RWPE2 (cell line): ENCODE data around the gene SMAD3.
"Not testable (repeated sequence)": the region's sequence is repeated elsewhere in the genome, so short reads cannot be mapped to it uniquely, and the experiment has no call there.

ENCODE experiments used
- ATAC-seq: fragments of 200-7000 bp; cut with Tn5 transposase; 3 replicates; pipeline ENCODE4 v1.9.1; 2021; ENCODE audit warnings: low read depth
- DNase-seq: peaks from one replicate; pipeline ENCODE4 v3.0.0-alpha.2; 2020; ENCODE audit warnings: low spot score
- H3K27ac ChIP-seq: fragments of 450-650 bp; 2 replicates; pipeline ENCODE4 v1.5.1; 2017; ENCODE audit warnings: mild to moderate bottlenecking; ENCODE audit not compliant: poor library complexity, severe bottlenecking
- H3K27me3 ChIP-seq: fragments of 250-450 bp; sonication (Bioruptor Pico); 2 replicates; pipeline ENCODE4 v1.5.1; 2021; ENCODE audit warnings: mild to moderate bottlenecking, moderate library complexity; ENCODE audit not compliant: insufficient read depth, poor library complexity, severe bottlenecking
- H3K36me3 ChIP-seq: fragments of 250-450 bp; sonication (Bioruptor Pico); 2 replicates; pipeline ENCODE4 v1.5.1; 2020; ENCODE audit warnings: low read depth, mild to moderate bottlenecking, moderate library complexity
- H3K4me1 ChIP-seq: fragments of 250-450 bp; sonication (Bioruptor Pico); 2 replicates; pipeline ENCODE4 v1.5.1; 2021; ENCODE audit warnings: mild to moderate bottlenecking, moderate library complexity; ENCODE audit not compliant: insufficient read depth, poor library complexity, severe bottlenecking
- H3K4me3 ChIP-seq: fragments of 250-450 bp; sonication (Bioruptor Pico); 2 replicates; pipeline ENCODE4 v1.5.1; 2021; ENCODE audit warnings: mild to moderate bottlenecking, moderate library complexity; ENCODE audit not compliant: severe bottlenecking
- H3K9me3 ChIP-seq: fragments of 250-450 bp; sonication (Bioruptor Pico); 2 replicates; pipeline ENCODE4 v1.5.1; 2021; ENCODE audit warnings: mild to moderate bottlenecking, moderate library complexity; ENCODE audit not compliant: severe bottlenecking
- CTCF ChIP-seq: fragments of 450-650 bp; IDR thresholded peaks from one replicate; pipeline ENCODE4 v1.5.1; 2017; ENCODE audit warnings: mild to moderate bottlenecking, moderate library complexity; ENCODE audit not compliant: poor library complexity, severe bottlenecking

SMAD3 gene

DNA sequence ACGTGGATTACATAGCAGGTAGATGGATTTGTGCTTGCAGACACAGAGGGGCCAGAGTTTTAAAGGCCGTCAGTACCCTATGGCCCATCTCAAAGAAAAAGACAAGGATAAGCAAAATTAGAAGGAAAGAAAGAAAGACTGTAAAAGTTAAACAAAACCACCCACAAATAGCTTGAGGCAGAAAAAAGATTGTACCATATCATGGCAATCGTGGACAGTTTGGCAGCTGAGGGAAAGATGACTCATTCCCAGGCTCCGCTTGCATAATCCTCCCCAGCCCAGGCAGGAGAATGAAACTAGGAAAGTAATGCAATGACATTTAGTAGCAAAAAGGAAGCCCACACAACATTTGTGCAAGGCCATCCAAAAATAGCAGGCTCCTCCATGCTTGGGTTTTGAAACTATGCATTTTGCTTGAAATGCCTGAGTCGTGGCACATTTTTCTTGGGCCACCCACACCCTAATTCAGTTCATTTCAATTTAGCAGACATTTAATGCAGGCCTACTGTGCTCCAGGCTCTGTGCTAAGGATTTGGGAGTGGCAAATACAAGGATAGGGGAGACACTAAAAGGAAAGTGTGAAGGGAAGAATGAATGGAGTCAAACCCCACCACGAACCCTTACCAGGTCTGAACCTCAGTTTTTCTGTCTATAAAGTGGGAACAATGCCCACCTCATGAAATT lies 40.9 kb upstream of the SMAD3 start:
- ATAC-seq (peak; percentile 69), DNase-seq (no peak)
- Histone ChIP-seq H3K27me3 (no peaks in the 10 kb centered on the region), H3K9me3 (no peaks in the 10 kb centered on the region), H3K36me3 (no peaks in the 10 kb centered on the region), H3K4me1 (peaks cover 51% of the 10 kb centered on the region), H3K4me3 (no peak overlapping the region), H3K27ac (peak overlapping the region; percentile 83)
- no peak for TF ChIP-seq CTCF

DNA sequence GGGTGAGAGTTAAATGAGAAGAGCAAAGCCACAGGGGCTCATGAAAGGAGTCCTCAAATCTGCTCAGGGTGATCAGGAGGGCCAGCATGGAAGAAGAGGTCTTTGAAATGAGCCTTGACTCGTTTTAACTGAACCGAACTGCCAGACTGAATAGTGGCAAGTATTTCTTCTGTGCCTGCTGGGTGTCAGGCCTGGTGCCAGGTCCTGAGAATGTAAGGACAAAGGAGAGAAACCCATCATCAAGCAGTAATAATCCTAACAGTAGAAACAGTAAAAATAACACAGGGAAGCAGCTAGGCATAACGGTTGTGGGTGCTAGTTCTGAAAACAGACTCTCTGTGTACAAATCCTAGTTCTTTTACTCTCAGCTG lies 40.4 kb upstream of the SMAD3 start:
- H3K9me3 ChIP-seq, result no peaks in the 10 kb centered on the region
- H3K4me1 ChIP-seq, result peaks cover 51% of the 10 kb centered on the region
- no peaks in the 10 kb centered on the region for H3K36me3 ChIP-seq
- H3K27me3 ChIP-seq, result no peaks in the 10 kb centered on the region
- H3K27ac ChIP-seq, result peak overlapping the region; percentile 83
- DNase-seq (no peak), ATAC-seq (no peak)
- TF ChIP-seq CTCF, result no peak
- no peak overlapping the region for H3K4me3 ChIP-seq

GRCh38 chr15:67025719-67026609 lies 39.4 kb upstream of the SMAD3 start:
- no peak overlapping the region for H3K4me3 ChIP-seq

GRCh38 chr15:67026610-67026967 lies 38.8 kb upstream of the SMAD3 start:
- TF ChIP-seq CTCF, result no peak
- Histone ChIP-seq H3K36me3 (no peaks in the 10 kb centered on the region), H3K4me1 (peaks cover 51% of the 10 kb centered on the region), H3K27ac (peak overlapping the region; percentile 83), H3K4me3 (no peak overlapping the region), H3K27me3 (no peaks in the 10 kb centered on the region), H3K9me3 (no peaks in the 10 kb centered on the region)
- no peak for ATAC-seq
- no peak for DNase-seq

More at GRCh38 chr15:67025719-67026609, 39.4 kb upstream of the SMAD3 start:
- peak overlapping the region; percentile 83 for H3K27ac ChIP-seq
- H3K36me3 ChIP-seq, result no peaks in the 10 kb centered on the region
- H3K9me3 ChIP-seq, result no peaks in the 10 kb centered on the region
- peaks cover 51% of the 10 kb centered on the region for H3K4me1 ChIP-seq
- H3K27me3 ChIP-seq, result no peaks in the 10 kb centered on the region
- no peak for TF ChIP-seq CTCF
- no peak for DNase-seq
- ATAC-seq, result peak; percentile 50

GRCh38 chr15:67028440-67028839 lies 37.0 kb upstream of the SMAD3 start:
- not testable (repeated sequence) for ATAC-seq, H3K4me3 ChIP-seq, H3K27me3 ChIP-seq, H3K9me3 ChIP-seq, DNase-seq, H3K36me3 ChIP-seq
- Histone ChIP-seq H3K27ac (peak overlapping the region; percentile 83), H3K4me1 (peaks cover 48% of the 10 kb centered on the region)
